ENCODE results near the gene PTPRF. TPM values are rescaled to one million over a fixed set of nuclear protein-coding genes. Genes with fewer than 3 reads are reported as not detected.
A peak's percentile ranks its signal among the peaks of the same experiment; 100 is the strongest.

Gene PTPRF
- total and polyA plus RNA-seq, 5 donors from 2014 or later, result 0.22 TPM; not detected in 4

GRCh38 chr1:43507296-43508295 lies 23.1 kb upstream of the PTPRF start:
- no peak for DNase-seq
- Mint-ChIP-seq H3K9me3 (peaks cover 0 to 4% (median 2%) of the 10 kb centered on the region in 7 donors), H3K27me3 (no peaks in the 10 kb centered on the region), H3K4me1 (peaks cover 0 to 22% (median 3%) of the 10 kb centered on the region in 4 donors), H3K4me3 (no peak overlapping the region), H3K36me3 (no peaks in the 10 kb centered on the region), H3K27ac (no peak overlapping the region)
- Histone ChIP-seq H3K9me3 (ENCODE audit: control insufficient read depth in 2 of 2, low read length in 2 of 2) (no peaks in the 10 kb centered on the region), H3K4me1 (ENCODE audit: control insufficient read depth, insufficient read depth, low read length, poor library complexity, severe bottlenecking) (no peaks in the 10 kb centered on the region), H3K4me3 (ENCODE audit: low read depth, low read length) (no peak overlapping the region), H3K27ac (ENCODE audit: insufficient read depth, low read length, poor library complexity, severe bottlenecking) (no peak overlapping the region), H3K27me3 (ENCODE audit: control insufficient read depth, insufficient read depth, low read length) (no peaks in the 10 kb centered on the region), H3K36me3 (ENCODE audit: control insufficient read depth, insufficient read depth, low read length) (no peaks in the 10 kb centered on the region)
- no peak for ATAC-seq (ENCODE audit: low read depth in 2 of 2)

- H3K36me3 Mint-ChIP-seq, result no peaks in the 10 kb centered on the region
- no peaks in the 10 kb centered on the region for H3K27me3 Mint-ChIP-seq
These were observed 21.5 kb upstream of the PTPRF start for GRCh38 chr1:43509007-43509739.

DNA sequence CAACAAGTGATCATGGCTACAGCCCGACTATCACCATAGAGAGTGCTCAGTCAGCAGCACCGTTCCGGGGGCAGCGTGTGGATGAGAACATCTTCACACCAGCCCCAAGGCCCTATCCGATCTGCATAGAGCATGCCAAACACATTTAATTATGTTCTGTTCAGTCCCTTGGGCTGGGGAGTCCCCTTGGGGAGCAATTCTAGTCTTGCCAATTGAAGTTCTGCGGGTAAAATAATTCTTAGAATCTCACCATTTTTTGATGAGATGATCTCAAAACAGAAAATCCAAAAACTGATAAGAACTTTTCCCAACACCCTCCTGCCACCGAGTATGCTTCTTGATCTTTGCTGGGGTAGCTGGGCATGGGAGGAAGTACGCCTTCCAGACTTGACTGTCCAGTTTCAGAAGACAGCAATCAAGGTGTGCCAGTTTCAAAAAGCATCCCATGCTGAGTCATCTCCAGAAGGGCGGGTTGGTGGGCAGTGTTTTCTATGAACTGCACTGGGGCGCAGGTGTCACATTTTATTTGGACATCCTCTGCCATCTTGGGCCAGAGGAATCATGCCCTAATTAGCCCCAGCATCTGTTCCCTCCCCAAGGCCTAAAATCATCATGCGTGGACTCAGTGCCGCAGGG lies 20.8 kb upstream of the PTPRF start:
- ATAC-seq (ENCODE audit: low read depth in 2 of 2), result no peak
- H3K4me3 Mint-ChIP-seq, result no peak overlapping the region
- H3K9me3 Mint-ChIP-seq, result peaks cover 0 to 4% (median 1%) of the 10 kb centered on the region in 7 donors
- Histone ChIP-seq H3K27ac (ENCODE audit: insufficient read depth, low read length, poor library complexity, severe bottlenecking) (no peak overlapping the region), H3K27me3 (ENCODE audit: control insufficient read depth, insufficient read depth, low read length) (no peaks in the 10 kb centered on the region), H3K9me3 (ENCODE audit: control insufficient read depth in 2 of 2, low read length in 2 of 2) (no peaks in the 10 kb centered on the region), H3K36me3 (ENCODE audit: control insufficient read depth, insufficient read depth, low read length) (no peaks in the 10 kb centered on the region), H3K4me1 (ENCODE audit: control insufficient read depth, insufficient read depth, low read length, poor library complexity, severe bottlenecking) (no peaks in the 10 kb centered on the region), H3K4me3 (ENCODE audit: low read depth, low read length) (no peak overlapping the region)
- H3K36me3 Mint-ChIP-seq, result no peaks in the 10 kb centered on the region
- no peak overlapping the region for H3K27ac Mint-ChIP-seq
- peaks cover 0 to 22% (median 3%) of the 10 kb centered on the region in 4 donors for H3K4me1 Mint-ChIP-seq
- H3K27me3 Mint-ChIP-seq, result no peaks in the 10 kb centered on the region
- DNase-seq, result peak in 1 of 3 donors; percentile 50

More at GRCh38 chr1:43509007-43509739, 21.5 kb upstream of the PTPRF start:
- Mint-ChIP-seq H3K27ac (no peak overlapping the region), H3K4me3 (no peak overlapping the region), H3K9me3 (peaks cover 0 to 4% (median 0%) of the 10 kb centered on the region in 7 donors), H3K4me1 (peaks cover 0 to 22% (median 3%) of the 10 kb centered on the region in 4 donors)
- no peak overlapping the region for H3K27ac ChIP-seq (ENCODE audit: insufficient read depth, low read length, poor library complexity, severe bottlenecking)
- no peak overlapping the region for H3K4me3 ChIP-seq (ENCODE audit: low read depth, low read length)
- DNase-seq, result no peak
- no peak for ATAC-seq (ENCODE audit: low read depth in 2 of 2)
- H3K36me3 ChIP-seq (ENCODE audit: control insufficient read depth, insufficient read depth, low read length), result no peaks in the 10 kb centered on the region
- no peaks in the 10 kb centered on the region for H3K9me3 ChIP-seq (ENCODE audit: control insufficient read depth in 2 of 2, low read length in 2 of 2)
- no peaks in the 10 kb centered on the region for H3K27me3 ChIP-seq (ENCODE audit: control insufficient read depth, insufficient read depth, low read length)
- no peaks in the 10 kb centered on the region for H3K4me1 ChIP-seq (ENCODE audit: control insufficient read depth, insufficient read depth, low read length, poor library complexity, severe bottlenecking)

DNA sequence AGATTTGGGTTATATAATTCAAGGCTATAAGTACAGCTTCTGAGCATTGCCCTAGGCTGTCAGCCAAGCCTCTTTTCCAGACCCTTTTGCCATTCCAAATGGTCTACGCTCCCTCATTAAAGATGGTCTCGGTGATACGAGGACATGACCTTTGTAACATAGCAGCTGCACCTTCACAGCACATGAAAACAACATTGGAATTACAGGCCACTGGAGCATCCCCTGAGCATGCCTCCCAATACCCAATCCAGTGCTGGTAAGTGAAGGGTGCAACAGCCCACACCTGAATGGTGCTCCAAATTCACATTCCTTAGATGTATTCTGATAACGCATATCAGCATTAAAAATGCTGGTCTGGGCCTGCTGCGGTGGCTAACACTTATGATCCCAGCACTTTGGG lies 20.1 kb upstream of the PTPRF start:
- H3K4me1 ChIP-seq (ENCODE audit: control insufficient read depth, insufficient read depth, low read length, poor library complexity, severe bottlenecking), result no peaks in the 10 kb centered on the region
- peaks cover 0 to 22% (median 3%) of the 10 kb centered on the region in 4 donors for H3K4me1 Mint-ChIP-seq
- no peak overlapping the region for H3K27ac ChIP-seq (ENCODE audit: insufficient read depth, low read length, poor library complexity, severe bottlenecking)
- no peak overlapping the region for H3K4me3 Mint-ChIP-seq
- H3K27ac Mint-ChIP-seq, result peak overlapping the region in 1 of 3 donors; percentile 48
- no peak for ATAC-seq (ENCODE audit: low read depth in 2 of 2)
- H3K36me3 Mint-ChIP-seq, result no peaks in the 10 kb centered on the region
- no peak for DNase-seq
- no peaks in the 10 kb centered on the region for H3K27me3 Mint-ChIP-seq
- H3K9me3 Mint-ChIP-seq, result peaks cover 0 to 4% (median 1%) of the 10 kb centered on the region in 7 donors
- H3K4me3 ChIP-seq (ENCODE audit: low read depth, low read length), result no peak overlapping the region
- H3K9me3 ChIP-seq (ENCODE audit: control insufficient read depth in 2 of 2, low read length in 2 of 2), result no peaks in the 10 kb centered on the region
- H3K36me3 ChIP-seq (ENCODE audit: control insufficient read depth, insufficient read depth, low read length), result no peaks in the 10 kb centered on the region
- H3K27me3 ChIP-seq (ENCODE audit: control insufficient read depth, insufficient read depth, low read length), result no peaks in the 10 kb centered on the region

- ATAC-seq (ENCODE audit: low read depth in 2 of 2) (no peak), DNase-seq (no peak)
- Mint-ChIP-seq H3K9me3 (peaks cover 0 to 4% (median 1%) of the 10 kb centered on the region in 7 donors), H3K36me3 (no peaks in the 10 kb centered on the region), H3K4me1 (peaks cover 0 to 22% (median 3%) of the 10 kb centered on the region in 4 donors), H3K27me3 (no peaks in the 10 kb centered on the region), H3K27ac (no peak overlapping the region), H3K4me3 (no peak overlapping the region)
- Histone ChIP-seq H3K9me3 (ENCODE audit: control insufficient read depth in 2 of 2, low read length in 2 of 2) (no peaks in the 10 kb centered on the region), H3K4me3 (ENCODE audit: low read depth, low read length) (no peak overlapping the region), H3K36me3 (ENCODE audit: control insufficient read depth, insufficient read depth, low read length) (no peaks in the 10 kb centered on the region), H3K27ac (ENCODE audit: insufficient read depth, low read length, poor library complexity, severe bottlenecking) (no peak overlapping the region), H3K4me1 (ENCODE audit: control insufficient read depth, insufficient read depth, low read length, poor library complexity, severe bottlenecking) (no peaks in the 10 kb centered on the region), H3K27me3 (ENCODE audit: control insufficient read depth, insufficient read depth, low read length) (no peaks in the 10 kb centered on the region)
These were observed 19.3 kb upstream of the PTPRF start for GRCh38 chr1:43511394-43511793.

- H3K9me3 Mint-ChIP-seq, result peaks cover 0 to 4% (median 1%) of the 10 kb centered on the region in 7 donors
- no peak overlapping the region for H3K27ac Mint-ChIP-seq
- H3K27ac ChIP-seq (ENCODE audit: insufficient read depth, low read length, poor library complexity, severe bottlenecking), result no peak overlapping the region
- no peak for DNase-seq
- no peaks in the 10 kb centered on the region for H3K27me3 ChIP-seq (ENCODE audit: control insufficient read depth, insufficient read depth, low read length)
- no peaks in the 10 kb centered on the region for H3K36me3 Mint-ChIP-seq
- no peak for ATAC-seq (ENCODE audit: low read depth in 2 of 2)
- no peaks in the 10 kb centered on the region for H3K27me3 Mint-ChIP-seq
- H3K36me3 ChIP-seq (ENCODE audit: control insufficient read depth, insufficient read depth, low read length), result no peaks in the 10 kb centered on the region
- H3K4me1 Mint-ChIP-seq, result peaks cover 0 to 22% (median 3%) of the 10 kb centered on the region in 4 donors
- H3K4me3 Mint-ChIP-seq, result no peak overlapping the region
- H3K4me1 ChIP-seq (ENCODE audit: control insufficient read depth, insufficient read depth, low read length, poor library complexity, severe bottlenecking), result no peaks in the 10 kb centered on the region
- H3K9me3 ChIP-seq (ENCODE audit: control insufficient read depth in 2 of 2, low read length in 2 of 2), result no peaks in the 10 kb centered on the region
- H3K4me3 ChIP-seq (ENCODE audit: low read depth, low read length), result no peak overlapping the region
These were observed 18.6 kb upstream of the PTPRF start for GRCh38 chr1:43512133-43512532.

DNA sequence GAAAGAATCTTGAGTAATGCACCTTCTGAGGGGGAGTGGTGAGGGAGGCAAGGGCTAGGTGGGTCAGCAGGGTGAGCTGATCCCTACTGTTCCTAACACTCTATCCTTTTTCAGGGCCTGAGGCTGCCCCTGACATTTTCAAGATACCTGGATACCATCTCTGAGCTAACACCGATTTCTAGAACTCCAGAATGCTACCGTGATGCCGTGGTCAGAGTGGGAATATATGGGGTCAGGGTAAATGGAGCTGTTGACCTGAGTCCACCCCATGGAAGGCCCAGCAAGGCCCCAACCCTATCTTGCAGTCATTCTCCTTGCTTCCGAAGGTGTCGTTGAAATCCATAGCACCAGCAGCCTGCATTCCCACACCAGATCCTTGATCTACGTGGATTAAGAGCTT lies 18.0 kb upstream of the PTPRF start:
- Histone ChIP-seq H3K36me3 (ENCODE audit: control insufficient read depth, insufficient read depth, low read length) (no peaks in the 10 kb centered on the region), H3K9me3 (ENCODE audit: control insufficient read depth in 2 of 2, low read length in 2 of 2) (no peaks in the 10 kb centered on the region), H3K27ac (ENCODE audit: insufficient read depth, low read length, poor library complexity, severe bottlenecking) (no peak overlapping the region), H3K27me3 (ENCODE audit: control insufficient read depth, insufficient read depth, low read length) (no peaks in the 10 kb centered on the region), H3K4me3 (ENCODE audit: low read depth, low read length) (no peak overlapping the region), H3K4me1 (ENCODE audit: control insufficient read depth, insufficient read depth, low read length, poor library complexity, severe bottlenecking) (no peaks in the 10 kb centered on the region)
- H3K36me3 Mint-ChIP-seq, result no peaks in the 10 kb centered on the region
- H3K9me3 Mint-ChIP-seq, result peaks cover 0 to 4% (median 1%) of the 10 kb centered on the region in 7 donors
- no peak overlapping the region for H3K4me3 Mint-ChIP-seq
- DNase-seq (no peak), ATAC-seq (ENCODE audit: low read depth in 2 of 2) (no peak)
- no peaks in the 10 kb centered on the region for H3K27me3 Mint-ChIP-seq
- H3K4me1 Mint-ChIP-seq, result peaks cover 0 to 22% (median 3%) of the 10 kb centered on the region in 4 donors
- H3K27ac Mint-ChIP-seq, result no peak overlapping the region

Measured in CD4-positive, CD25-positive, alpha-beta regulatory T cell (primary cell).